ENCODE data around the gene TRPV2. TPM values are rescaled to one million over a fixed set of nuclear protein-coding genes. Genes with fewer than 3 reads are reported as not detected.
A peak's percentile ranks its signal among the peaks of the same experiment; 100 is the strongest.

TRPV2 gene
- total RNA-seq, 2 experiments from 2014 or later: 4.9 to 10.5 TPM

GRCh38 chr17:16446338-16446983 lies 31.1 kb downstream of the TRPV2 start:
- ChIA-PET POLR2A (interaction anchor here (1.0 kb wide), 1 partner anchor 8 kb away, joined by 5 read pairs; no protein-coding TSS in a partner anchor), CTCF (ENCODE audit: unreplicated experiment) (no interaction called here)
- Histone ChIP-seq H3K79me2 (ENCODE audit: insufficient read depth, low read depth, low read length) (peaks cover 18% of the 10 kb centered on the region; the same call in 1 of the 2 replicates), H3K9me3 (ENCODE audit: low read length) (no peaks in the 10 kb centered on the region), H3K27ac (ENCODE audit: low read depth, low read length, poor library complexity, severe bottlenecking) (no peak overlapping the region), H3K36me3 (ENCODE audit: insufficient read depth, low read length) (peaks cover 90% of the 10 kb centered on the region), H3K9me2 (ENCODE audit: insufficient read depth, low read length) (no peaks in the 10 kb centered on the region), H3K4me2 (ENCODE audit: low read length) (no peak overlapping the region), H3K4me3 (ENCODE audit: low read depth, low read length, poor library complexity, severe bottlenecking) (no peak overlapping the region), H2AFZ (ENCODE audit: low read length) (no peak overlapping the region), H4K20me1 (ENCODE audit: insufficient read depth, low read length) (0 out of 2 replicates have a peak, but pooled peaks cover 9% of the 10 kb centered on the region), H3K4me1 (ENCODE audit: insufficient read depth, low read length, poor library complexity, severe bottlenecking) (peaks cover 16% of the 10 kb centered on the region)
- intact Hi-C loops (cut with micrococcal nuclease; ENCODE audit: unreplicated experiment): no loop called here
- no peak for DNase-seq (ENCODE audit: low spot score)
- BruUV-seq (replicated peaks): no TSS peak
- TF ChIP-seq EZH2phosphoT487 (IDR thresholded peaks at IDR 0.05; ENCODE audit: borderline replicate concordance, low read depth, low read length) (no peak), CTCF (conservative IDR thresholded peaks at IDR 0.05; ENCODE audit: low read length) (0 out of 2 replicates have a peak, but pooled peaks have one; percentile 28)

- Histone ChIP-seq H3K4me2 (ENCODE audit: low read length) (no peak overlapping the region), H4K20me1 (ENCODE audit: insufficient read depth, low read length) (0 out of 2 replicates have a peak, but pooled peaks cover 2% of the 10 kb centered on the region), H3K27ac (ENCODE audit: low read depth, low read length, poor library complexity, severe bottlenecking) (no peak overlapping the region), H3K9me2 (ENCODE audit: insufficient read depth, low read length) (no peaks in the 10 kb centered on the region), H3K4me3 (ENCODE audit: low read depth, low read length, poor library complexity, severe bottlenecking) (no peak overlapping the region), H3K36me3 (ENCODE audit: insufficient read depth, low read length) (peaks cover 80% of the 10 kb centered on the region), H3K9me3 (ENCODE audit: low read length) (no peaks in the 10 kb centered on the region), H3K4me1 (ENCODE audit: insufficient read depth, low read length, poor library complexity, severe bottlenecking) (peaks cover 4% of the 10 kb centered on the region), H3K79me2 (ENCODE audit: insufficient read depth, low read depth, low read length) (peaks cover 6% of the 10 kb centered on the region; the same call in 1 of the 2 replicates), H2AFZ (ENCODE audit: low read length) (no peak overlapping the region)
- intact Hi-C loops (cut with micrococcal nuclease; ENCODE audit: unreplicated experiment): no loop called here
- ChIA-PET CTCF (ENCODE audit: unreplicated experiment) (no interaction called here), POLR2A (no interaction called here)
- TF ChIP-seq CTCF (conservative IDR thresholded peaks at IDR 0.05; ENCODE audit: low read length) (no peak), EZH2phosphoT487 (IDR thresholded peaks at IDR 0.05; ENCODE audit: borderline replicate concordance, low read depth, low read length) (no peak)
- no peak for DNase-seq (ENCODE audit: low spot score)
- BruUV-seq (replicated peaks): no TSS peak
Observed at GRCh38 chr17:16447676-16448075, 32.3 kb downstream of the TRPV2 start.

GRCh38 chr17:16448490-16448889 lies 33.1 kb downstream of the TRPV2 start:
- no peaks in the 10 kb centered on the region for H3K79me2 ChIP-seq (ENCODE audit: insufficient read depth, low read depth, low read length)
- no TSS peak for BruUV-seq (replicated peaks)
- POLR2A ChIA-PET: interaction anchor here (0.8 kb wide), 1 partner anchor 10 kb away, joined by 3 read pairs; no protein-coding TSS in a partner anchor
- CTCF ChIA-PET (ENCODE audit: unreplicated experiment): no interaction called here
- H2AFZ ChIP-seq (ENCODE audit: low read length): no peak overlapping the region
- H3K36me3 ChIP-seq (ENCODE audit: insufficient read depth, low read length): peaks cover 78% of the 10 kb centered on the region
- no peak overlapping the region for H3K4me2 ChIP-seq (ENCODE audit: low read length)
- H3K9me2 ChIP-seq (ENCODE audit: insufficient read depth, low read length): no peaks in the 10 kb centered on the region
- H3K9me3 ChIP-seq (ENCODE audit: low read length): no peaks in the 10 kb centered on the region
- no peak for DNase-seq (ENCODE audit: low spot score)
- TF ChIP-seq CTCF (conservative IDR thresholded peaks at IDR 0.05; ENCODE audit: low read length) (no peak), EZH2phosphoT487 (IDR thresholded peaks at IDR 0.05; ENCODE audit: borderline replicate concordance, low read depth, low read length) (no peak)
- no peak overlapping the region for H3K4me3 ChIP-seq (ENCODE audit: low read depth, low read length, poor library complexity, severe bottlenecking)
- intact Hi-C loops (cut with micrococcal nuclease; ENCODE audit: unreplicated experiment): no loop called here
- no peaks in the 10 kb centered on the region for H4K20me1 ChIP-seq (ENCODE audit: insufficient read depth, low read length)
- H3K4me1 ChIP-seq (ENCODE audit: insufficient read depth, low read length, poor library complexity, severe bottlenecking): no peaks in the 10 kb centered on the region
- H3K27ac ChIP-seq (ENCODE audit: low read depth, low read length, poor library complexity, severe bottlenecking): no peak overlapping the region

Measured in OCI-LY7 (cell line).